Measurements from ENCODE around the gene VCY.
"Not testable (repeated sequence)": the region's sequence is repeated elsewhere in the genome, so short reads cannot be mapped to it uniquely, and the experiment has no call there.

DNA sequence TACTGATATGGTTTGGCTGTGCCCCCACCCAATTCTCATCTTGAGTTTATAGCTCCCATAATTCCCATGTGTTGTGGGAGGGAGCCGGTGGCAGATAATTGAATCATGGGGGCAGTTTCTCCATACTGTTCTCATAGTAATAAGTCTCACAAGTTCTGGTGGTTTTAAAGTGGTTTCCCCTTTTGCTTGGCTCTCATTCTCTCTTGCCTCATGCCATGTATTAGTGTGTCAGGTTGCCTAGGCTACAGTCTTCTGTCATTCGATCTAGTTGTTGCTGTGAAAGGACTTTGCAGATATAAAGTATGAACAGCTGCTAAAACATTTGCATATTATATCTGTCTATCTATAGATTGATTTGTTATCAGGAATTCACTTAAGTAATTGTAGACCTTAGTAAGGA is 44.1 kb upstream of the VCY start:
- TF ChIP-seq, protein P1, sequence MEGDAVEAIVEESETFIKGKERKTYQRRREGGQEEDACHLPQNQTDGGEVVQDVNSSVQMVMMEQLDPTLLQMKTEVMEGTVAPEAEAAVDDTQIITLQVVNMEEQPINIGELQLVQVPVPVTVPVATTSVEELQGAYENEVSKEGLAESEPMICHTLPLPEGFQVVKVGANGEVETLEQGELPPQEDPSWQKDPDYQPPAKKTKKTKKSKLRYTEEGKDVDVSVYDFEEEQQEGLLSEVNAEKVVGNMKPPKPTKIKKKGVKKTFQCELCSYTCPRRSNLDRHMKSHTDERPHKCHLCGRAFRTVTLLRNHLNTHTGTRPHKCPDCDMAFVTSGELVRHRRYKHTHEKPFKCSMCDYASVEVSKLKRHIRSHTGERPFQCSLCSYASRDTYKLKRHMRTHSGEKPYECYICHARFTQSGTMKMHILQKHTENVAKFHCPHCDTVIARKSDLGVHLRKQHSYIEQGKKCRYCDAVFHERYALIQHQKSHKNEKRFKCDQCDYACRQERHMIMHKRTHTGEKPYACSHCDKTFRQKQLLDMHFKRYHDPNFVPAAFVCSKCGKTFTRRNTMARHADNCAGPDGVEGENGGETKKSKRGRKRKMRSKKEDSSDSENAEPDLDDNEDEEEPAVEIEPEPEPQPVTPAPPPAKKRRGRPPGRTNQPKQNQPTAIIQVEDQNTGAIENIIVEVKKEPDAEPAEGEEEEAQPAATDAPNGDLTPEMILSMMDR (IDR thresholded peaks at IDR 0.05), result not testable (repeated sequence)
- not testable (repeated sequence) for TF ChIP-seq POLR2A (IDR thresholded peaks at IDR 0.05; ENCODE audit: low read depth); POLR2AphosphoS5 (IDR thresholded peaks at IDR 0.05)
